A549 (cell line): ENCODE results near the gene E2F2. TPM values are rescaled to one million over a fixed set of nuclear protein-coding genes. Genes with fewer than 3 reads are reported as not detected.

ENCODE experiments used
- ATAC-seq, 2 experiments: fragments of 200-7000 bp in 1 of 2; fragments of >200 bp in 1 of 2; cut with Nextera tagmentation in 1 of 2; cut with Tn5 transposase in 1 of 2; 3 replicates each; pipeline versions ENCODE4 v1.8.0 to v1.9.1; 2018 to 2020; ENCODE audit warnings: mild to moderate bottlenecking in 1 of 2, moderate library complexity in 1 of 2
- CTCF ChIA-PET: fragments of 300-600 bp; sonication (Branson Sonifier 250); formaldehyde crosslinking; extraction: SDS; loops from one replicate; lab custom pipeline; 2021; ENCODE audit warnings: antibody characterized with exemption, inconsistent platforms; lab: Yijun Ruan, JAX
- POLR2A ChIA-PET: fragments of 350-600 bp; formaldehyde crosslinking; extraction: SDS; loops from one replicate; lab custom pipeline; 2021; ENCODE audit warnings: antibody characterized with exemption, inconsistent platforms; lab: Yijun Ruan, JAX
- DNase-seq, 2 experiments: peaks; one replicate each; pipeline versions ENCODE4 v3.0.0 to v3.0.0-alpha.2; 2011 to 2016; ENCODE audit warnings: low read depth in 1 of 2, low spot score in 1 of 2
- FAIRE-seq: peaks from 2 replicates; lab custom pipeline; 2011; peaks lifted over from hg19 to GRCh38; lab: Jason Lieb, UNC
- H3K27ac ChIP-seq, 2 experiments: fragments of >200 bp; sonication (Bioruptor Twin); formaldehyde crosslinking; 3 replicates each; pipeline ENCODE4 v1.5.1; 2016 to 2017
- H3K4me1 ChIP-seq: fragments of >200 bp; sonication (Bioruptor Twin); formaldehyde crosslinking; 3 replicates; pipeline ENCODE4 v1.6.1; 2016
- H3K4me2 ChIP-seq: fragments of >200 bp; sonication (Bioruptor Twin); formaldehyde crosslinking; 3 replicates; pipeline ENCODE4 v1.6.1; 2016
- H3K4me3 ChIP-seq: fragments of >200 bp; sonication (Bioruptor Twin); formaldehyde crosslinking; 3 replicates; pipeline ENCODE4 v1.5.1; 2016
- H3K9me3 ChIP-seq: fragments of >200 bp; sonication (Bioruptor Twin); formaldehyde crosslinking; 3 replicates; pipeline ENCODE4 v1.6.1; 2016
- BCL3 ChIP-seq: fragments of >200 bp; sonication (Bioruptor Twin); formaldehyde crosslinking; IDR thresholded peaks from 3 replicates; pipeline ENCODE4 v1.6.1; 2016
- BHLHE40 ChIP-seq: IDR thresholded peaks from 2 replicates; pipeline ENCODE4 v1.6.1; 2012; ENCODE audit warnings: low read depth, low read length, inconsistent platforms
- CEBPB ChIP-seq, 2 experiments: fragments of >200 bp in 1 of 2; sonication (Bioruptor Twin) in 1 of 2; formaldehyde crosslinking in 1 of 2; IDR thresholded peaks; 2 replicates each; pipeline ENCODE4 v1.6.1; 2012 to 2016
- CTCF ChIP-seq: fragments of >200 bp; sonication (Bioruptor Twin); formaldehyde crosslinking; IDR thresholded peaks from 3 replicates; pipeline ENCODE4 v1.5.1; 2016
- E2F6 ChIP-seq: IDR thresholded peaks from 2 replicates; pipeline ENCODE4 v1.6.1; 2012; ENCODE audit warnings: low read depth, borderline replicate concordance
- ELK1 ChIP-seq: fragments of 150-350 bp; IDR thresholded peaks from 2 replicates; pipeline ENCODE4 v1.6.1; 2014; ENCODE audit warnings: low read depth, mild to moderate bottlenecking, low read length
- EP300 ChIP-seq, 2 experiments: fragments of >200 bp; sonication (Bioruptor Twin); formaldehyde crosslinking; IDR thresholded peaks; 2 replicates in 1 of 2; 3 replicates in 1 of 2; pipeline ENCODE4 v1.6.1; 2016 to 2017
- FOSL2 ChIP-seq, 2 experiments: fragments of 450-650 bp in 1 of 2; fragments of >200 bp in 1 of 2; sonication (Bioruptor Twin) in 1 of 2; formaldehyde crosslinking; IDR thresholded peaks; 2 replicates each; pipeline versions ENCODE4 v1.5.0 to v1.6.1; 2016 to 2020; ENCODE audit warnings: mild to moderate bottlenecking in 1 of 2, moderate library complexity in 1 of 2
- HDAC2 ChIP-seq: fragments of 200-600 bp; sonication (generic); IDR thresholded peaks from 2 replicates; pipeline ENCODE4 v1.6.1; 2016
- JUN ChIP-seq, 2 experiments: fragments of >200 bp; sonication (Bioruptor Twin); formaldehyde crosslinking; IDR thresholded peaks; 2 replicates in 1 of 2; 3 replicates in 1 of 2; pipeline ENCODE4 v1.6.1; 2016 to 2017
- KDM1A ChIP-seq: fragments of 200-600 bp; sonication (generic); IDR thresholded peaks from 2 replicates; pipeline ENCODE4 v1.6.1; 2016; ENCODE audit warnings: low read depth, mild to moderate bottlenecking
- MAFK ChIP-seq: fragments of 450-650 bp; IDR thresholded peaks from 2 replicates; pipeline ENCODE4 v1.6.1; 2014; ENCODE audit not compliant: partially characterized antibody
- MAX ChIP-seq: IDR thresholded peaks from 2 replicates; pipeline ENCODE4 v1.6.1; 2012
- MAZ ChIP-seq: fragments of 150-350 bp; IDR thresholded peaks from 2 replicates; pipeline ENCODE4 v1.6.1; 2014; ENCODE audit warnings: antibody characterized with exemption, low read depth, low read length, borderline replicate concordance
- PHF8 ChIP-seq: fragments of 200-600 bp; sonication (generic); IDR thresholded peaks from 2 replicates; pipeline ENCODE4 v1.6.1; 2016; ENCODE audit warnings: low read depth, mild to moderate bottlenecking, antibody characterized with exemption, moderate library complexity, borderline replicate concordance
- POLR2AphosphoS2 ChIP-seq: conservative IDR thresholded peaks from 2 replicates; pipeline ENCODE4 v1.6.1; 2012; ENCODE audit warnings: low read length, improper control_type of control experiment, inconsistent platforms
- RAD21 ChIP-seq, 2 experiments: fragments of >200 bp in 1 of 2; sonication (Bioruptor Twin) in 1 of 2; formaldehyde crosslinking in 1 of 2; IDR thresholded peaks in 1 of 2; conservative IDR thresholded peaks in 1 of 2; 2 replicates in 1 of 2; 3 replicates in 1 of 2; pipeline ENCODE4 v1.6.1; 2012 to 2018; ENCODE audit warnings: inconsistent platforms in 1 of 2
- RCOR1 ChIP-seq: fragments of 150-350 bp; IDR thresholded peaks from 2 replicates; pipeline ENCODE4 v1.6.1; 2014; ENCODE audit warnings: antibody characterized with exemption, low read length, low read depth
- REST ChIP-seq: fragments of 200-600 bp; sonication (generic); IDR thresholded peaks from 2 replicates; pipeline ENCODE4 v1.6.1; 2016; ENCODE audit warnings: antibody characterized with exemption, mild to moderate bottlenecking, moderate library complexity
- RFX5 ChIP-seq: fragments of 450-650 bp; IDR thresholded peaks from 2 replicates; pipeline ENCODE4 v1.7.1; 2014; ENCODE audit warnings: antibody characterized with exemption, mild to moderate bottlenecking, moderate library complexity
- TFCP2L1 ChIP-seq: fragments of 250-450 bp; sonication (Bioruptor Pico); IDR thresholded peaks from 2 replicates; pipeline ENCODE4 v1.5.0; 2021; ENCODE audit warnings: mild to moderate bottlenecking
- TP53 ChIP-seq: fragments of 250-450 bp; sonication (Bioruptor Pico); IDR thresholded peaks from 2 replicates; pipeline ENCODE4 v1.5.0; 2021; ENCODE audit warnings: mild to moderate bottlenecking, moderate library complexity
- USF2 ChIP-seq: fragments of 450-650 bp; IDR thresholded peaks from 2 replicates; pipeline ENCODE4 v1.6.1; 2014; ENCODE audit warnings: antibody characterized with exemption
- whole genome bisulfite sequencing: methylation state at CpG from one replicate; pipeline ENCODE4 v1.1.6; 2017; ENCODE audit errors: missing lambda C conversion rate; 5-methylcytosine and 5-hydroxymethylcytosine counted together
- polyA plus RNA-seq, 4 experiments: library from polyadenylated mRNA; depleted of rRNA in 3 of 4; stranded (reverse); fragments of >200 nt; fragmentation: RNase III in 1 of 4; extraction: RNeasy Plus Mini Kit Qiagen cat#74134 plus additional on column Dnase treatment in 1 of 4; gene quantifications; 2 replicates in 3 of 4; 3 replicates in 1 of 4; pipeline ENCODE4 v1.2.3, GENCODE V29; 2011 to 2017

E2F2 gene
- polyA plus RNA-seq, 2 of the 4 experiments (the other 2 are of a cell fraction): 0.90 to 3.4 TPM

GRCh38 chr1:23559136-23559984, 28.3 kb upstream of the E2F2 start, which contains the start of gene ID3 (continued):
- TF ChIP-seq BCL3: peak; percentile 97
- TF ChIP-seq RCOR1: no peak
- peak; percentile 85 for TF ChIP-seq TP53 (CRISPR knock-in tag)
- no peak for TF ChIP-seq HDAC2
- no peak for TF ChIP-seq MAZ
- no peak for TF ChIP-seq USF2
- TF ChIP-seq E2F6: peak; percentile 24; the same call in 1 of the 2 replicates
- TF ChIP-seq MAX: peak; percentile 69
- no peak for TF ChIP-seq KDM1A
- TF ChIP-seq EP300 (IDR thresholded peaks at IDR 0.05): no peak
- peak; percentile 50 for TF ChIP-seq PHF8
- TF ChIP-seq POLR2AphosphoS2: no peak
- TF ChIP-seq MAFK: no peak
- TF ChIP-seq CTCF: no peak
- no peak for TF ChIP-seq TFCP2L1
- no peak for TF ChIP-seq CEBPB (IDR thresholded peaks at IDR 0.05)

- no peak for ATAC-seq
- no peak for FAIRE-seq
- peaks cover 60% of the 10 kb centered on the region for H3K4me1 ChIP-seq
Measured at GRCh38 chr1:23558872-23559135, 27.8 kb upstream of the E2F2 start.

More at GRCh38 chr1:23558872-23559135, 27.8 kb upstream of the E2F2 start:
- ChIA-PET POLR2A (interaction anchor here (0.7 to 11.2 kb wide), 12 partner anchors 9 to 91 kb away, joined by 3 to 168 read pairs (median 12); partner anchors contain the start of gene E2F2), CTCF (interaction anchor here (1.2 to 29.3 kb wide), 7 partner anchors 11 to 75 kb away, joined by 3 to 699 read pairs (median 6); no protein-coding TSS in a partner anchor)
- H3K4me2 ChIP-seq: peak overlapping the region; percentile 77
- 4% methylated on average over 5 of the region's 14 CpGs for WGBS
- DNase-seq: peak in 1 of 2 experiments; percentile 40
- H3K4me3 ChIP-seq: peak overlapping the region; percentile 92
- no peaks in the 10 kb centered on the region for H3K9me3 ChIP-seq
- peak overlapping the region; percentile 96 to 98 for H3K27ac ChIP-seq
- TF ChIP-seq JUN (IDR thresholded peaks at IDR 0.05) (no peak), FOSL2 (IDR thresholded peaks at IDR 0.05) (no peak), FOSL2 (CRISPR knock-in tag; IDR thresholded peaks at IDR 0.05) (no peak), BHLHE40 (no peak), REST (no peak), EP300 (IDR thresholded peaks at IDR 0.05) (no peak), ELK1 (no peak), CEBPB (IDR thresholded peaks at IDR 0.05) (no peak), RFX5 (no peak), RAD21 (conservative IDR thresholded peaks at IDR 0.05 in 1 of 2, IDR thresholded peaks at IDR 0.05 in 1 of 2) (peak in 1 of 2 experiments; percentile 4; a peak in 1 of 5 replicates)
- TF ChIP-seq, all 56 proteins: peak for 1
